ENCODE results near the gene ITGA5.

ITGA5 gene

GRCh38 chr12:54389134-54389508 lies 29.9 kb downstream of the ITGA5 start:
- DNase-seq (ENCODE audit: low spot score) = no peak

- DNase-seq (ENCODE audit: low spot score) = no peak
Observed at GRCh38 chr12:54388237-54389133, 30.6 kb downstream of the ITGA5 start.

GRCh38 chr12:54387114-54387467 lies 32.0 kb downstream of the ITGA5 start:
- DNase-seq (ENCODE audit: low spot score) = no peak

- no peak for DNase-seq (ENCODE audit: low spot score)
Observed at GRCh38 chr12:54386403-54387113, 32.5 kb downstream of the ITGA5 start.

- peak; percentile 51 for DNase-seq (ENCODE audit: low spot score)
Observed at GRCh38 chr12:54385251-54385914, 33.7 kb downstream of the ITGA5 start.

- DNase-seq (ENCODE audit: low spot score) = peak; percentile 71
Observed at GRCh38 chr12:54384591-54385041, 34.5 kb downstream of the ITGA5 start, which contains the start of gene ZNF385A. ZNF385A (minus strand) TSS chr12:54384733; CDS start chr12:54384514, 219 bp downstream.

GRCh38 chr12:54383041-54383609 lies 35.9 kb downstream of the ITGA5 start:
- no peak for DNase-seq (ENCODE audit: low spot score)

GRCh38 chr12:54381136-54381535 lies 37.9 kb downstream of the ITGA5 start:
- no peak for DNase-seq (ENCODE audit: low spot score)

GRCh38 chr12:54379398-54380201 lies 39.5 kb downstream of the ITGA5 start:
- peak; percentile 93 for DNase-seq (ENCODE audit: low spot score)

GRCh38 chr12:54378796-54379397 lies 40.2 kb downstream of the ITGA5 start:
- peak; percentile 27 for DNase-seq (ENCODE audit: low spot score)

- no peak for DNase-seq (ENCODE audit: low spot score)
Observed at GRCh38 chr12:54377797-54378515, 41.1 kb downstream of the ITGA5 start.

GRCh38 chr12:54377007-54377406 lies 42.1 kb downstream of the ITGA5 start:
- no peak for DNase-seq (ENCODE audit: low spot score)

- DNase-seq (ENCODE audit: low spot score) = no peak
Observed at GRCh38 chr12:54376596-54376995, 42.5 kb downstream of the ITGA5 start.

- DNase-seq (ENCODE audit: low spot score) = no peak
Observed at GRCh38 chr12:54375259-54375579, 43.8 kb downstream of the ITGA5 start.

GRCh38 chr12:54374562-54375258 lies 44.4 kb downstream of the ITGA5 start:
- no peak for DNase-seq (ENCODE audit: low spot score)

- no peak for DNase-seq (ENCODE audit: low spot score)
Observed at GRCh38 chr12:54373649-54374561, 45.2 kb downstream of the ITGA5 start.

- no peak for DNase-seq (ENCODE audit: low spot score)
Observed at GRCh38 chr12:54372113-54372806, 46.8 kb downstream of the ITGA5 start.
